ENCODE results near the gene GABPB2.

DNA sequence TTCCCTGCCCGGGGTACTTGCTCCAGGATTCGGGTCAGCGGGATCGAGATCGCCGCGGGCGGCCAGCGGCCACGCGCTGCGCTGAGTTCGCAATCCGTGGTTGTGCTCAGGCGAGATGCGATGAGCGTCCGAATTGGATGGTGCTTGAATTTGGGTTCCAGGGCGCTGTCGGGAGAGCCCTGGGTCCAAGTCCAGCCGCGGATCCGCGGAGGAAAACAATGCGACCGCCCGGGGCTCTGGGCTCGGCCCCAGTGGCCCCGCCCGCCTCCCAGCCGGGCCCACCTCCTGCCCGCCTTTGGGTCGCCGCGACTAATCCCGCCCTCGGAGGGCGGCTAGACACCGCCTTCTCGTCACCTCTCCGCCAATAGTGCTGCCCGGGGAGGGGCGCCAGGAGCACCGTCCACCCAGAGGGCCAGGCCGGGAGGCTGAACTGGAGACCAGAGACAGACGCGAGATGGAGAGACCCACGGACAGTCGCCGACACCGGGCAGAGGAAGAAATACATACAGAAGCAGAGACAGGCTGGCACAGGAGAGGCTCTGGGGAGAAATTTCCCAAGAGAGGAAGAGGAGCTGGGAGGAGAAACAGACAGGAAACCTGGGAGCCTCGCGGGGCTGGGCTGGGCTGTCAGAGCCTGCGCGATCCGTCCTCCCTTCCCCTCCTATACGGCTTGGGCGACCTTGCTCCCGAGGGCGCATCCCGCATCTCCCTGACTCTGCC is 76.0 kb downstream of the GABPB2 start, which contains the start of gene SEMA6C:
- TF ChIP-seq, protein P1, sequence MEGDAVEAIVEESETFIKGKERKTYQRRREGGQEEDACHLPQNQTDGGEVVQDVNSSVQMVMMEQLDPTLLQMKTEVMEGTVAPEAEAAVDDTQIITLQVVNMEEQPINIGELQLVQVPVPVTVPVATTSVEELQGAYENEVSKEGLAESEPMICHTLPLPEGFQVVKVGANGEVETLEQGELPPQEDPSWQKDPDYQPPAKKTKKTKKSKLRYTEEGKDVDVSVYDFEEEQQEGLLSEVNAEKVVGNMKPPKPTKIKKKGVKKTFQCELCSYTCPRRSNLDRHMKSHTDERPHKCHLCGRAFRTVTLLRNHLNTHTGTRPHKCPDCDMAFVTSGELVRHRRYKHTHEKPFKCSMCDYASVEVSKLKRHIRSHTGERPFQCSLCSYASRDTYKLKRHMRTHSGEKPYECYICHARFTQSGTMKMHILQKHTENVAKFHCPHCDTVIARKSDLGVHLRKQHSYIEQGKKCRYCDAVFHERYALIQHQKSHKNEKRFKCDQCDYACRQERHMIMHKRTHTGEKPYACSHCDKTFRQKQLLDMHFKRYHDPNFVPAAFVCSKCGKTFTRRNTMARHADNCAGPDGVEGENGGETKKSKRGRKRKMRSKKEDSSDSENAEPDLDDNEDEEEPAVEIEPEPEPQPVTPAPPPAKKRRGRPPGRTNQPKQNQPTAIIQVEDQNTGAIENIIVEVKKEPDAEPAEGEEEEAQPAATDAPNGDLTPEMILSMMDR (IDR thresholded peaks at IDR 0.05): no peak
- TF ChIP-seq REST (IDR thresholded peaks at IDR 0.05; ENCODE audit: insufficient read depth in 1 of 2, low read depth in 2 of 2, low read length in 1 of 2) (no peak), POLR2AphosphoS5 (IDR thresholded peaks at IDR 0.05; ENCODE audit: low read depth, low read length) (peak; percentile 44; the same call in 1 of the 2 replicates)

Measured in Panc1 (cell line).